Right lobe of liver (tissue), 6 donors: ENCODE data around the gene NXPE4. TPM values are rescaled to one million over a fixed set of nuclear protein-coding genes. Genes with fewer than 3 reads are reported as not detected.

Experiments
- ATAC-seq, 4 donors: fragments of 200-7000 bp; cut with Tn5 transposase; one replicate each; pipeline ENCODE4 v1.9.1; 2020; ENCODE audit warnings: mild to moderate bottlenecking in 4 of 4, moderate library complexity in 4 of 4
- DNase-seq, 3 donors: peaks; one replicate each; pipeline ENCODE4 v3.0.0-alpha.2; 2020
- H3K27ac ChIP-seq, 3 donors: fragments of 200-600 bp; one replicate each; pipeline ENCODE4 v1.8.0; 2022
- H3K27me3 ChIP-seq, 2 donors: fragments of 200-600 bp; one replicate each; pipeline ENCODE4 v1.8.0; 2022
- H3K36me3 ChIP-seq, 4 donors: fragments of 200-600 bp; sonication (generic) in 1 of 4; one replicate each; pipeline versions ENCODE4 v1.5.1 to v1.8.0; 2017 to 2022; ENCODE audit warnings: control low read depth in 1 of 4
- H3K4me1 ChIP-seq, 4 donors: fragments of 200-600 bp; sonication (generic) in 1 of 4; one replicate each; pipeline versions ENCODE4 v1.5.1 to v1.8.0; 2017 to 2022; ENCODE audit warnings: control low read depth in 1 of 4
- H3K4me3 ChIP-seq, 3 donors: fragments of 200-600 bp; one replicate each; pipeline ENCODE4 v1.8.0; 2022
- H3K9me3 ChIP-seq, 4 donors: fragments of 200-600 bp; sonication (generic) in 1 of 4; one replicate each; pipeline versions ENCODE4 v1.5.1 to v1.8.0; 2017 to 2022; ENCODE audit warnings: control low read depth in 1 of 4
- POLR2A ChIP-seq: fragments of 450-650 bp; IDR thresholded peaks from one replicate; pipeline ENCODE4 v1.6.1; 2017; ENCODE audit warnings: antibody characterized with exemption, mild to moderate bottlenecking
- WGBS: methylation state at CpG from one replicate; pipeline ENCODE4 v1.1.6; 2018; ENCODE audit warnings: low coverage, low lambda C conversion rate; ENCODE audit not compliant: insufficient coverage; ENCODE audit errors: missing lambda C conversion rate; 5-methylcytosine and 5-hydroxymethylcytosine counted together
- intact Hi-C, 2 donors: fragments of 100-400 bp; cut with DNase I; formaldehyde crosslinking; loops; one replicate each; pipeline versions ENCODE4 v1.11.2 to v1.14.1; 2022
- total RNA-seq, 6 experiments: library from RNA; depleted of rRNA in 2 of 6; stranded (reverse); fragments of >200 nt in 2 of 6; fragmentation: NEBNext Ultra II Directional in 3 of 6; extraction: Animal tissue kit (Norgen Biotek cat#: 25700) in 3 of 6; gene quantifications; one replicate each; pipeline versions ENCODE4 v1.1.0 to v1.2.4, GENCODE V29; 2016 to 2023
- TF ChIP-seq, protein P1 (sequence below), 4 donors: fragments of 200-600 bp in 3 of 4; fragments of 450-650 bp in 1 of 4; IDR thresholded peaks; one replicate each; pipeline versions ENCODE4 v1.5.1 to v1.8.0; 2016 to 2022; ENCODE audit warnings: antibody characterized with exemption in 4 of 4, mild to moderate bottlenecking in 2 of 4
- donor health status: DM: no; HTN: yes; CAD: no.
- donor health status: DM: no; HTN: no; CAD: no.
- donor health status: DM: no; HTN: no; CAD: no.
- donor health status: DM: no; HTN: yes; CAD: no.
- donor health status: DM: no; HTN: yes; CAD: no.

The NXPE4 gene
- total RNA-seq, 6 experiments from 2014 or later: not detected

DNA sequence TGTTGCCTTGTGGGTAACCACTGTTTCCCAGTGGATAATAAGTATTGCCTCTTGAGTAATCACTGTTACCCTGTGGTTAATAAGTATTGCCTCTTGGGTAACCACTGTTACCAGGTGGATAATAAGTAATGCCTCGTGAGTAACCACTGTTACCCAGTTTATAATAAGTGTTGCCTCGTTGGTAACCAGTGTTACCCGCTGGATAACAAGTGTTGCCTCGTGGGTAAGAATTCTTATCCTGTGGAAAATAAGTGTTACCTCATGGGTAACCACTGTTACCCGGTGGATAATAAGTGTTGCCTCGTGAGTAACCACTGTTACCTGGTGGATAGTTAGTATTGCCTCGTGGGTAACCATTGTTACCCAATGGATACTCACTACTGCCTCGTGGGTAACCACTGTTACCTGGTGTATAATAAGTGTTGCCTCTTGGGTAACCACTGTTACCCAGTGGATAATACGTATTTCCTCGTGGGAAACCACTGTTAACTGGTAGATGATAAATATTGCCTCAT is 24.1 kb upstream of the NXPE4 start:
- H3K36me3 ChIP-seq: no peaks in the 10 kb centered on the region
- WGBS: 53% methylated on average over 8 of the region's 10 CpGs
- H3K27me3 ChIP-seq: no peaks in the 10 kb centered on the region
- DNase-seq: no peak
- no peaks in the 10 kb centered on the region for H3K9me3 ChIP-seq
- H3K4me3 ChIP-seq: no peak overlapping the region
- TF ChIP-seq, protein P1, sequence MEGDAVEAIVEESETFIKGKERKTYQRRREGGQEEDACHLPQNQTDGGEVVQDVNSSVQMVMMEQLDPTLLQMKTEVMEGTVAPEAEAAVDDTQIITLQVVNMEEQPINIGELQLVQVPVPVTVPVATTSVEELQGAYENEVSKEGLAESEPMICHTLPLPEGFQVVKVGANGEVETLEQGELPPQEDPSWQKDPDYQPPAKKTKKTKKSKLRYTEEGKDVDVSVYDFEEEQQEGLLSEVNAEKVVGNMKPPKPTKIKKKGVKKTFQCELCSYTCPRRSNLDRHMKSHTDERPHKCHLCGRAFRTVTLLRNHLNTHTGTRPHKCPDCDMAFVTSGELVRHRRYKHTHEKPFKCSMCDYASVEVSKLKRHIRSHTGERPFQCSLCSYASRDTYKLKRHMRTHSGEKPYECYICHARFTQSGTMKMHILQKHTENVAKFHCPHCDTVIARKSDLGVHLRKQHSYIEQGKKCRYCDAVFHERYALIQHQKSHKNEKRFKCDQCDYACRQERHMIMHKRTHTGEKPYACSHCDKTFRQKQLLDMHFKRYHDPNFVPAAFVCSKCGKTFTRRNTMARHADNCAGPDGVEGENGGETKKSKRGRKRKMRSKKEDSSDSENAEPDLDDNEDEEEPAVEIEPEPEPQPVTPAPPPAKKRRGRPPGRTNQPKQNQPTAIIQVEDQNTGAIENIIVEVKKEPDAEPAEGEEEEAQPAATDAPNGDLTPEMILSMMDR (IDR thresholded peaks at IDR 0.05): no peak
- no peak for TF ChIP-seq POLR2A
- no peak for ATAC-seq
- intact Hi-C loops: no loop called here
- no peak overlapping the region for H3K27ac ChIP-seq
- no peaks in the 10 kb centered on the region for H3K4me1 ChIP-seq

DNA sequence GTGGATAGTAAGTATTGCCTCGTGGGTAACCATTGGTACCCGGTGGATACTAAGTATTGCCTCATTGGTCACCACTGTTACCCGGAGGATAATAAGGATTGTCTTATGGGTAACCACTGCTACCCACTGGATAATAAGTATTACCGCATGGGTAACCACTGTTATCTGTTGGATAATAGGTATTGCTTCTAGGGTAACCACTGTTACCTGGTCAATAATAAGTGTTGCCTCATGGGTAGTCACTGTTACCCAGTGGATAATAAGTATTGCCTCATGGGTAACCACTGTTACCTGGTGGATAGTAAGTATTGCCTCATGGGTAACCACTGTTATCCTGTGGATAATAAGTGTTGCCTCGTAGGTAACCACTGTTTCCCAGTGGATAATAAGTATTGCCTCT is 22.6 kb upstream of the NXPE4 start:
- no peak overlapping the region for H3K4me3 ChIP-seq
- DNase-seq (no peak), ATAC-seq (no peak)
- H3K9me3 ChIP-seq: no peaks in the 10 kb centered on the region
- no peaks in the 10 kb centered on the region for H3K4me1 ChIP-seq
- TF ChIP-seq POLR2A: no peak
- TF ChIP-seq, protein P1 (IDR thresholded peaks at IDR 0.05): no peak
- intact Hi-C loops: no loop called here
- no peaks in the 10 kb centered on the region for H3K36me3 ChIP-seq
- no peaks in the 10 kb centered on the region for H3K27me3 ChIP-seq
- no peak overlapping the region for H3K27ac ChIP-seq
- WGBS: 85% methylated on average over 3 of the region's 5 CpGs

DNA sequence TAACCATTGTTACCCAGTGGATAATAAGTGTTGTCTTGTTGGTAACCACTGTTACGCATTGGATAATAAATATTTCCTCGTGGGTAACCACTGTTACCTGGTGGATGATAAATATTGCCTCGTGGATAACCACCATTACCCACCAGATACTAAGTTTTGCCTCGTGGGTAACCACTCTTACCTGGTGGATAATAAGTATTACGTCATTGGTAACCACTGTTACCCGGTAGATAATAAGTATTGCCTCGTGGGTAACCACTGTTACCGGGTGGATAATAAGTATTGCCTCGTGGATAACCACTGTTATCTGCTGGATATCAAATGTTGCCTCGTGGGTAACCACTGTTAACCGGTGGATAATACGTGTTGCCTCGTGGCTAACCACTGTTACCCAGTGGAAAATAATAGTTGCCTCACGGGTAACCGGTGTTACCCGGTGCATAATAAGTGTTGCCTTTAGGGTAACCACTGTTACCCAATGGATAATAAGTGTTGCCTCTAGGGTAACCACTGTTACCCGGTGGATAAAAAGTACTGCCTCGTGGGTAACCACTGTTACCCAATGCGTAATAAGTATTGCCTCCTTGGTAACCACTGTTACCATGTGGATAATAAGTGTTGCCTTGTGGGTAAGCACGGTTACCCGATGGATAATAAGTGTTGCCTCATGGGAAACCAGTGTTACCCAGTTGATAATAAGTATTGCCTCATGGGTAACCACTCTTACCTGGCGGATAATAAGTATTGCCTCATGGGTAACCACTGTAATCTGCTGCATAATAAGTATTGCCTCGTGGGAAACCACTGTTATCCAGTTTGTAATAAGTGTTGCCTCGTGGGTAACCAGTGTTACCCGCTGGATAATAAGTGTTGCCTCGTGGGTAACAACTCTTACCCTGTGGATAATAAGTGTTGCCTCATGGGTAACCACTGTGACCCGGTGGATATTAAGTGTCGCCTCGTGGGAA is 21.9 kb upstream of the NXPE4 start:
- Histone ChIP-seq H3K4me1 (no peaks in the 10 kb centered on the region), H3K36me3 (no peaks in the 10 kb centered on the region), H3K27me3 (no peaks in the 10 kb centered on the region), H3K9me3 (no peaks in the 10 kb centered on the region), H3K4me3 (no peak overlapping the region), H3K27ac (no peak overlapping the region)
- no peak for ATAC-seq
- WGBS: 71% methylated on average over 22 of the region's 29 CpGs
- TF ChIP-seq POLR2A: no peak
- intact Hi-C loops: no loop called here
- no peak for DNase-seq

DNA sequence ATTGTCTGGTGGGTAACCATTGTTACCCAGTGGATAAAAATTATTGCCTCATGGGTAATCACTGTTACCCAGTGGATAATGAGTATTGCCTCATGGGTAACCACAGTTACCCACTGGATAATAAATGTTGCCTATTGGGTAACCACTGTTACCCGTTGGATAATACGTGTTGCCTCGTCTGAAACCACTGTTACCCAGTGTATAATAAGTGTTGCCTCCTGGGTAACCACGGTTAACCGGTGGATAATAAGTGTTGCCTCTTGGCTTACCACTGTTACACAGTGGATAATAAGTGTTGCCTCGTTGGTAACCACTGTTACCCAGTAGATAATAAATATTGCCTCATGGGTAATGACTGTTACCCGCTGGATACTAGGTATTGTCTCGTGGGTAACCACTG is 20.9 kb upstream of the NXPE4 start:
- Histone ChIP-seq H3K9me3 (no peaks in the 10 kb centered on the region), H3K36me3 (no peaks in the 10 kb centered on the region), H3K4me3 (no peak overlapping the region), H3K4me1 (no peaks in the 10 kb centered on the region), H3K27me3 (no peaks in the 10 kb centered on the region), H3K27ac (no peak overlapping the region)
- DNase-seq (no peak), ATAC-seq (no peak)
- TF ChIP-seq, protein P1 (IDR thresholded peaks at IDR 0.05): no peak
- TF ChIP-seq POLR2A: no peak
- 80% methylated on average over 2 of the region's 8 CpGs for WGBS
- intact Hi-C loops: no loop called here
